ENCODE data around the gene SEC14L2. TPM values are rescaled to one million over a fixed set of nuclear protein-coding genes. Genes with fewer than 3 reads are reported as not detected.
A peak's percentile ranks its signal among the peaks of the same experiment; 100 is the strongest.

SEC14L2 gene
- total RNA-seq, 1 experiment from 2014 or later: 3.9 TPM

- H3K36me3 Mint-ChIP-seq: no peaks in the 10 kb centered on the region
- H3K27ac Mint-ChIP-seq: 0 out of 2 replicates have a peak overlapping the region, but pooled peaks have one; percentile 22
- TF ChIP-seq MAX (CRISPR knock-in tag; IDR thresholded peaks at IDR 0.05) (no peak), CREB1 (CRISPR knock-in tag; IDR thresholded peaks at IDR 0.05) (no peak), ZNF281 (CRISPR knock-in tag; IDR thresholded peaks at IDR 0.05) (no peak), TEAD1 (CRISPR knock-in tag; IDR thresholded peaks at IDR 0.05) (no peak), SMAD3 (CRISPR knock-in tag; IDR thresholded peaks at IDR 0.05; ENCODE audit: borderline replicate concordance) (no peak), ZNF671 (CRISPR knock-in tag; IDR thresholded peaks at IDR 0.05) (no peak)
- TF ChIP-seq, protein P1, sequence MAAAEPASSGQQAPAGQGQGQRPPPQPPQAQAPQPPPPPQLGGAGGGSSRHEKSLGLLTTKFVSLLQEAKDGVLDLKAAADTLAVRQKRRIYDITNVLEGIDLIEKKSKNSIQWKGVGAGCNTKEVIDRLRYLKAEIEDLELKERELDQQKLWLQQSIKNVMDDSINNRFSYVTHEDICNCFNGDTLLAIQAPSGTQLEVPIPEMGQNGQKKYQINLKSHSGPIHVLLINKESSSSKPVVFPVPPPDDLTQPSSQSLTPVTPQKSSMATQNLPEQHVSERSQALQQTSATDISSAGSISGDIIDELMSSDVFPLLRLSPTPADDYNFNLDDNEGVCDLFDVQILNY (CRISPR knock-in tag; IDR thresholded peaks at IDR 0.05): no peak
- peaks cover 3% of the 10 kb centered on the region for H3K4me1 Mint-ChIP-seq
- no peak for ATAC-seq
- no peaks in the 10 kb centered on the region for H3K27me3 Mint-ChIP-seq (ENCODE audit: low read depth)
- no peak overlapping the region for H3K4me3 Mint-ChIP-seq
- no peaks in the 10 kb centered on the region for H3K9me3 Mint-ChIP-seq
- ChIA-PET POLR2A (no interaction called here), CTCF (interaction anchor here (1.6 to 2.8 kb wide), 2 partner anchors 19 to 80 kb away, joined by 9 to 12 read pairs; partner anchors contain the start of gene RNF215)
- no peak for DNase-seq (ENCODE audit: low spot score)
These were observed 28.4 kb upstream of the SEC14L2 start for GRCh38 chr22:30368420-30368819.

GRCh38 chr22:30370641-30371230 lies 26.1 kb upstream of the SEC14L2 start:
- no peaks in the 10 kb centered on the region for H3K9me3 Mint-ChIP-seq
- H3K4me3 Mint-ChIP-seq: no peak overlapping the region
- 0 out of 2 replicates have a peak, but pooled peaks cover 3% of the 10 kb centered on the region for H3K4me1 Mint-ChIP-seq
- no peak for DNase-seq (ENCODE audit: low spot score)
- no peak for ATAC-seq
- ChIA-PET POLR2A (no interaction called here), CTCF (no interaction called here)
- no peaks in the 10 kb centered on the region for H3K36me3 Mint-ChIP-seq
- 0 out of 2 replicates have a peak overlapping the region, but pooled peaks have one; percentile 27 for H3K27ac Mint-ChIP-seq
- no peaks in the 10 kb centered on the region for H3K27me3 Mint-ChIP-seq (ENCODE audit: low read depth)
- no peak for TF ChIP-seq ZBTB21 (CRISPR knock-in tag; IDR thresholded peaks at IDR 0.05; ENCODE audit: borderline replicate concordance)
- no peak for TF ChIP-seq AR (CRISPR knock-in tag; IDR thresholded peaks at IDR 0.05)
- TF ChIP-seq ZNF281 (CRISPR knock-in tag; IDR thresholded peaks at IDR 0.05): no peak
- TF ChIP-seq CREM (CRISPR knock-in tag; IDR thresholded peaks at IDR 0.05): no peak
- no peak for TF ChIP-seq CREB1 (CRISPR knock-in tag; IDR thresholded peaks at IDR 0.05)
- TF ChIP-seq, protein P2, sequence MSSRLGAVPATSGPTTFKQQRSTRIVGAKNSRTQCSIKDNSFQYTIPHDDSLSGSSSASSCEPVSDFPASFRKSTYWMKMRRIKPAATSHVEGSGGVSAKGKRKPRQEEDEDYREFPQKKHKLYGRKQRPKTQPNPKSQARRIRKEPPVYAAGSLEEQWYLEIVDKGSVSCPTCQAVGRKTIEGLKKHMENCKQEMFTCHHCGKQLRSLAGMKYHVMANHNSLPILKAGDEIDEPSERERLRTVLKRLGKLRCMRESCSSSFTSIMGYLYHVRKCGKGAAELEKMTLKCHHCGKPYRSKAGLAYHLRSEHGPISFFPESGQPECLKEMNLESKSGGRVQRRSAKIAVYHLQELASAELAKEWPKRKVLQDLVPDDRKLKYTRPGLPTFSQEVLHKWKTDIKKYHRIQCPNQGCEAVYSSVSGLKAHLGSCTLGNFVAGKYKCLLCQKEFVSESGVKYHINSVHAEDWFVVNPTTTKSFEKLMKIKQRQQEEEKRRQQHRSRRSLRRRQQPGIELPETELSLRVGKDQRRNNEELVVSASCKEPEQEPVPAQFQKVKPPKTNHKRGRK (CRISPR knock-in tag; IDR thresholded peaks at IDR 0.05; ENCODE audit: borderline replicate concordance): no peak
- no peak for TF ChIP-seq NFYB (CRISPR knock-in tag; conservative IDR thresholded peaks at IDR 0.05; ENCODE audit: low read depth)
- TF ChIP-seq ETV6 (CRISPR knock-in tag; IDR thresholded peaks at IDR 0.05): no peak
- TF ChIP-seq ZNF532 (CRISPR knock-in tag; IDR thresholded peaks at IDR 0.05; ENCODE audit: borderline replicate concordance): no peak
- no peak for TF ChIP-seq RELA (CRISPR knock-in tag; IDR thresholded peaks at IDR 0.05; ENCODE audit: borderline replicate concordance)
- TF ChIP-seq GABPB1 (CRISPR knock-in tag; IDR thresholded peaks at IDR 0.05): no peak
- no peak for TF ChIP-seq IRF1 (CRISPR knock-in tag; IDR thresholded peaks at IDR 0.05)
